ENCODE results near the gene GAS7.

The GAS7 gene

GRCh38 chr17:10118788-10119130, 79.6 kb downstream of the GAS7 start:
- TF ChIP-seq ZC3H10 (CRISPR knock-in tag; IDR thresholded peaks at IDR 0.05) (no peak), ZFP3 (CRISPR knock-in tag; IDR thresholded peaks at IDR 0.05) (no peak), TSHZ2 (CRISPR knock-in tag; IDR thresholded peaks at IDR 0.05) (no peak), OSR1 (CRISPR knock-in tag; IDR thresholded peaks at IDR 0.05) (no peak)
- ATAC-seq, result no peak

- TF ChIP-seq RARB (CRISPR knock-in tag; IDR thresholded peaks at IDR 0.05) (no peak), ZFP3 (CRISPR knock-in tag; IDR thresholded peaks at IDR 0.05) (no peak), ZNF8 (CRISPR knock-in tag; IDR thresholded peaks at IDR 0.05) (no peak), SNAI2 (CRISPR knock-in tag; IDR thresholded peaks at IDR 0.05) (no peak), CSRNP3 (CRISPR knock-in tag; IDR thresholded peaks at IDR 0.05) (no peak), PATZ1 (CRISPR knock-in tag; IDR thresholded peaks at IDR 0.05; ENCODE audit: borderline replicate concordance) (no peak), TSHZ2 (CRISPR knock-in tag; IDR thresholded peaks at IDR 0.05) (no peak), OSR1 (CRISPR knock-in tag; IDR thresholded peaks at IDR 0.05) (no peak), ISL1 (CRISPR knock-in tag; IDR thresholded peaks at IDR 0.05) (no peak)
- TF ChIP-seq, protein P1, sequence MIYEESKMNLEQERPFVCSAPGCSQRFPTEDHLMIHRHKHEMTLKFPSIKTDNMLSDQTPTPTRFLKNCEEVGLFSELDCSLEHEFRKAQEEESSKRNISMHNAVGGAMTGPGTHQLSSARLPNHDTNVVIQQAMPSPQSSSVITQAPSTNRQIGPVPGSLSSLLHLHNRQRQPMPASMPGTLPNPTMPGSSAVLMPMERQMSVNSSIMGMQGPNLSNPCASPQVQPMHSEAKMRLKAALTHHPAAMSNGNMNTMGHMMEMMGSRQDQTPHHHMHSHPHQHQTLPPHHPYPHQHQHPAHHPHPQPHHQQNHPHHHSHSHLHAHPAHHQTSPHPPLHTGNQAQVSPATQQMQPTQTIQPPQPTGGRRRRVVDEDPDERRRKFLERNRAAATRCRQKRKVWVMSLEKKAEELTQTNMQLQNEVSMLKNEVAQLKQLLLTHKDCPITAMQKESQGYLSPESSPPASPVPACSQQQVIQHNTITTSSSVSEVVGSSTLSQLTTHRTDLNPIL (CRISPR knock-in tag; IDR thresholded peaks at IDR 0.05; ENCODE audit: low read depth), result no peak
- ATAC-seq, result no peak
These were observed 80.8 kb downstream of the GAS7 start for GRCh38 chr17:10117581-10118001.

DNA sequence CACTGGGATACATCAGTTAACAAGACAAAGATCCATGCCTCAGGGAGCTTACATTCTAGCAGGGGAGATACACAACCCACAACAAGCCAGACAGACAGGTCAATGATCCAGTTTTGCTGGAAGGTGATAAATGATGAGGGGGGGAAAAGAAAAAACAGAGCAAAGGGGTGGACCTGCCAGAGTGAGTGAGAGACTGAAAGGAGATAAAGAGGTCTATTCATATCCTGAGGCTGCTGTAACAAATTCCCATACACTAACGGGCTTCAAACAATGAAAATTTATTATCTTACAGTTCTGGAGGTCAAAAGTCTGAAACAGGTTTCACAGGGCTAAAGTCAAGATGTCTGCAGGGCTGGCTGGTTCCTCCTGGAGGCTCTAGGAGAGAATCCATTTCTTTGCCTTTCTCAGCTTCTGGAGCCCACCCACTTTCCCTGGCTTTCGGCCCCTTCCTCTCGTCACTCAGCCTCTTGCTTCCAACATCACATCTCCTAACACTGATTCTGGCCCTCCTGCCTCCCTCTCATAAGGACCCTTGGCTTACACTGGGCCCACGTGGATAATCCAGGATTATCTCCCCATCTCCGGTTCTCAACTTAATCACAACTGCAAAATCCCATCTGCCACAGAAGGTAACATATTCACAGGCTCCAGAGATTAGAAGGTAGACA, 81.5 kb downstream of the GAS7 start:
- no peak for ATAC-seq
- TF ChIP-seq ZNF565 (CRISPR knock-in tag; conservative IDR thresholded peaks at IDR 0.05; ENCODE audit: low read depth) (no peak), ZFP30 (CRISPR knock-in tag; IDR thresholded peaks at IDR 0.05) (no peak), TCF4 (CRISPR knock-in tag; IDR thresholded peaks at IDR 0.05; ENCODE audit: borderline replicate concordance) (no peak), PATZ1 (CRISPR knock-in tag; IDR thresholded peaks at IDR 0.05; ENCODE audit: borderline replicate concordance) (no peak), OSR1 (CRISPR knock-in tag; IDR thresholded peaks at IDR 0.05) (no peak), ISL1 (CRISPR knock-in tag; IDR thresholded peaks at IDR 0.05) (no peak)
- TF ChIP-seq, protein P2, sequence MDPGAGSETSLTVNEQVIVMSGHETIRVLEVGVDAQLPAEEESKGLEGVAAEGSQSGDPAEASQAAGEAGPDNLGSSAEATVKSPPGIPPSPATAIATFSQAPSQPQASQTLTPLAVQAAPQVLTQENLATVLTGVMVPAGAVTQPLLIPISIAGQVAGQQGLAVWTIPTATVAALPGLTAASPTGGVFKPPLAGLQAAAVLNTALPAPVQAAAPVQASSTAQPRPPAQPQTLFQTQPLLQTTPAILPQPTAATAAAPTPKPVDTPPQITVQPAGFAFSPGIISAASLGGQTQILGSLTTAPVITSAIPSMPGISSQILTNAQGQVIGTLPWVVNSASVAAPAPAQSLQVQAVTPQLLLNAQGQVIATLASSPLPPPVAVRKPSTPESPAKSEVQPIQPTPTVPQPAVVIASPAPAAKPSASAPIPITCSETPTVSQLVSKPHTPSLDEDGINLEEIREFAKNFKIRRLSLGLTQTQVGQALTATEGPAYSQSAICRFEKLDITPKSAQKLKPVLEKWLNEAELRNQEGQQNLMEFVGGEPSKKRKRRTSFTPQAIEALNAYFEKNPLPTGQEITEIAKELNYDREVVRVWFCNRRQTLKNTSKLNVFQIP (CRISPR knock-in tag; IDR thresholded peaks at IDR 0.05; ENCODE audit: borderline replicate concordance, low read depth), result no peak
